GM12874 (cell line): Measurements from ENCODE around the gene OTOR.
A peak's percentile ranks its signal among the peaks of the same experiment; 100 is the strongest.

Source experiments
- TF ChIP-seq, protein P1 (sequence below): IDR thresholded peaks from 2 replicates; pipeline ENCODE4 v1.5.1; 2011; ENCODE audit warnings: low read depth, mild to moderate bottlenecking, control low read depth, low read length, moderate library complexity; ENCODE audit not compliant: insufficient read depth

The OTOR gene, protein sequence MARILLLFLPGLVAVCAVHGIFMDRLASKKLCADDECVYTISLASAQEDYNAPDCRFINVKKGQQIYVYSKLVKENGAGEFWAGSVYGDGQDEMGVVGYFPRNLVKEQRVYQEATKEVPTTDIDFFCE

DNA sequence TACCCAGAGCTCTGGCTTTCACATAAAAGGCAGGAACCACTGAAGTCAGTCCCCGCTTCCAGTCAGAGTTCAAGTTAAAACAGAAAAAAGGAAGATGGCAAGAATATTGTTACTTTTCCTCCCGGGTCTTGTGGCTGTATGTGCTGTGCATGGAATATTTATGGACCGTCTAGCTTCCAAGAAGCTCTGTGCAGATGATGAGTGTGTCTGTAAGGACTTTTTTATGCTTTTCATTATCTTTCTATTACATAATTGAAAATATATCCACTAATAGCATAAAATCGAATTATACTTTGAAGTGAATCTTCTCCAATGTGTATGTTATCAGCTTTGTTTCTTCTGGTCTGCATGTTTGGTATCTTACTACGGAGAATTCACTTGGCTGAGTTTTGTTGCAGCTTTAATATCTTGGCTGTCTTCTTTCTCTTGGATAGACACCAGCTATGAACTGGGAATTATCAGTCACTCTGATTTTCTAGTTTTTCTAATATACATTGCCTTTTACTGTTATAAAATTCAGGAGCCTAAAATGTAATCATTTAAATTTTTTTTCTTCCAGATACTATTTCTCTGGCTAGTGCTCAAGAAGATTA is at the start of gene OTOR:
OTOR (plus strand) TSS at position 51 of the 593 bp plus-strand sequence; CDS start at position 95, 44 bp downstream.
- TF ChIP-seq, protein P1, sequence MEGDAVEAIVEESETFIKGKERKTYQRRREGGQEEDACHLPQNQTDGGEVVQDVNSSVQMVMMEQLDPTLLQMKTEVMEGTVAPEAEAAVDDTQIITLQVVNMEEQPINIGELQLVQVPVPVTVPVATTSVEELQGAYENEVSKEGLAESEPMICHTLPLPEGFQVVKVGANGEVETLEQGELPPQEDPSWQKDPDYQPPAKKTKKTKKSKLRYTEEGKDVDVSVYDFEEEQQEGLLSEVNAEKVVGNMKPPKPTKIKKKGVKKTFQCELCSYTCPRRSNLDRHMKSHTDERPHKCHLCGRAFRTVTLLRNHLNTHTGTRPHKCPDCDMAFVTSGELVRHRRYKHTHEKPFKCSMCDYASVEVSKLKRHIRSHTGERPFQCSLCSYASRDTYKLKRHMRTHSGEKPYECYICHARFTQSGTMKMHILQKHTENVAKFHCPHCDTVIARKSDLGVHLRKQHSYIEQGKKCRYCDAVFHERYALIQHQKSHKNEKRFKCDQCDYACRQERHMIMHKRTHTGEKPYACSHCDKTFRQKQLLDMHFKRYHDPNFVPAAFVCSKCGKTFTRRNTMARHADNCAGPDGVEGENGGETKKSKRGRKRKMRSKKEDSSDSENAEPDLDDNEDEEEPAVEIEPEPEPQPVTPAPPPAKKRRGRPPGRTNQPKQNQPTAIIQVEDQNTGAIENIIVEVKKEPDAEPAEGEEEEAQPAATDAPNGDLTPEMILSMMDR, result no peak

DNA sequence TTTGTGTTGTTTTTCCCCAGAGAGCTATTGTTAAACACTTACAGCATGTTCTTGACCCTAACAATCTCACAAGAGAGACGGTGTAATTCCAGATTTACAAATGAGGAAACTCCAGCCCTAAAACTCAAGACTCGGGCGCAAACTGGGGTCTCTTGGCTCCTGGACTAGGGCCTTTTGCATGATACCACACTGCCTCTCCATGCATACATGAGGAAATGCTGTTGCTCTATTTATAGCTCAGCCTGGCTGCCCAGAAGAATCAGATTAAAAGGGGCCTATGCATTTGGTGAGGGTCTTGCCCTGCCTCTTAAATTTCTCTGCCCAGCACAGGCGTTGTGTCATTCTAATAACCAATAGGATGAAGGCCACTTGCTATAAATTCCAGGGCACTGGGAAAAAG is 48.9 kb upstream of the OTOR start:
- TF ChIP-seq, protein P1, result no peak

DNA sequence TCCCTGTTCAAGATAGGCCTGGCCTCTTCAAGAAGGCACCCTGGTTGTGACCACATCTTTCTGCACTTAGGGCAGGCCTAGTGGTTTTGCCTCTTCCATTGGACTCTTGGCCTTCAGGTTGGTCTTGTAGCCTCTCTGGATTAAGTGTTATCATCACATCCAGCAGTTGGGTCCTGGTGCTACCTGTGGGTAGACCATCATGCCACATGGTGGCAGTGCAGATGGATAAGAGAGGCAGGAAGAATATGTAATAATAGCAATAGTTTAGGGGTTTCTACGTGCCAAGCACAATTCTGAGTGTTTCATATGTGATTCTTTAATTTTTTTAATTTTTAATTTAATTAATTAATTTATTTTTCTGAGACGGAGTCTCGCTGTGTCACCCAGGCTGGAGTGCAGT is 46.9 kb upstream of the OTOR start:
- TF ChIP-seq, protein P1, result peak; percentile 27; the same call in 1 of the 2 replicates

DNA sequence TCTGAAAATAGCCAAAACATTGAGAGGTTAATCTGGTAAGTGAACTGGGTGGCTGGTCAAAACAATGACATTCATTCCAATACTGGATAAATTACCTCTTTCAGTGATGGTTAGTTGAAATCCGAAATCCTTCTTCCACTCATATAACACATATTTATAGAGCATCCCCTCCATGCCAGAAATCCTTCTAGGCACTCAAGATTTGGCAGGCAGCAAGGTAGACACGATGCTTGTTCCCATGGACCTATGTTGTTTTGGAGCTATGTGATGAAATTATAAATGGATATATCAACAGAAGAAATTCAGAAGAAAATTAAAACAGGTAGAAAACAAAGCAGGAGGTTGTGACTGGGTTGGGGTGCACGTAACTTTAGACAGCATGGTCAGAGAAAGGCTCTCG is 44.6 kb upstream of the OTOR start:
- TF ChIP-seq, protein P1, result no peak

DNA sequence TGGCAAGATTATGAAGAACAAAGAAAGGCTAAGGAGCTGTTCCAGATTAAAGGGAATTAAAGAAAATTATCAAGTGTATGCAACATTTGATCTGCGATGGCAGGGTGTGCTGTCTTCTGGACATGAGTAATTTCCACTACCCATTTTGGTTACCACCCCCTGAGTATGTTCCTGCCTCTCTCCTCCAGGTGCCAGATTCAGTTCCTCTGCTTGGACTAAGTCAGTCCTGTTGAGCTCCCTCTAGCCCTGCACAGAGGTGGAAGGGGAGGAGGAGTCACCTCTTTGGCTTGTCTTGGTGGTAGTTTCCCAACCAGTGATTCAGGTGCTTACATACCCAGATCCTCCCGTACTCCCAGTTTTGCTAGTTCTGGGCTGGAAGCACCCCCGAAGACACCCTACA is 40.5 kb upstream of the OTOR start:
- TF ChIP-seq, protein P1, result no peak

DNA sequence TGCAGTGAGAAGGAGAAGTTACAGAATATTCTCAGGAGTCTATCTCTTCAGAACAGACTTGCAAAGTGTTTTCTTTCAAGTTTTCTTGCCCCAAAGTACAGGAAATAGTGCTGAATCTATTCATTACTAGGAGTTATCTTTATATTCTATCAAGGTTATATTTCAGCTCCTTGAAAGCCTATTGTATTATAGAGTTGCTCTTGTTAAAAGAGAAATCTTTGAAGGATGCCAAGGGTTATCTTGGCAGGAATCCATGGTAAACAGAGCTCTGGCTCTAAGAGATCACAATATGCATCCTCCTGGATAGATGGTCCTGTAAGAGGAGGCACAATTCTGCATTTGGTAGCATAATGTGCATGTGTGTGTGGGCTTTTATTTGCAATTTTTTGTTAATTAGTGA is 39.6 kb upstream of the OTOR start:
- TF ChIP-seq, protein P1, result no peak

DNA sequence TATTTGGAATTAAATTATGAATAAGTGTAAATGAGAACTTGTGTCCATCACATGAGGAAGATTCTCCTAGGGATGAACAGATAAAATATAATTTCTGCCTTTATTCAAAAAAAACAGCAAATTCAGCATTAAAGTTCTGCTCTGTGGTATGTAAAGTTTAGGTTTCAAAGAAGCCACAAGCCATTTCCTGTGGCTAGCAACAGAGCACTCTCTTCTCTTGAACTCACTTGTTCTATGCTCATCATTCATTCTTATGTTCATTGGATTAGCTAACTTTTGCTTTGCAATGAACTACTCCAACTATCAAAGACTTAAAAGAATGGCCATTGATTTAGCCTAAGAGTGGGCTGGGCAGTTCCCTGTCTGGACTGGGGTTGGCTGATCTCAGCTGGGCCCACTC is 39.1 kb upstream of the OTOR start:
- TF ChIP-seq, protein P1, result no peak
